GM12892 (cell line): ENCODE measurements around the gene CCDC40.

Source experiments
- POLR2A ChIP-seq: IDR thresholded peaks from 2 replicates; pipeline ENCODE4 v1.6.1; 2011; ENCODE audit warnings: low read depth, low read length, control low read depth
- POLR2AphosphoS5 ChIP-seq: IDR thresholded peaks from 2 replicates; pipeline ENCODE4 v1.6.1; 2011; ENCODE audit warnings: low read depth, low read length, control low read depth

DNA sequence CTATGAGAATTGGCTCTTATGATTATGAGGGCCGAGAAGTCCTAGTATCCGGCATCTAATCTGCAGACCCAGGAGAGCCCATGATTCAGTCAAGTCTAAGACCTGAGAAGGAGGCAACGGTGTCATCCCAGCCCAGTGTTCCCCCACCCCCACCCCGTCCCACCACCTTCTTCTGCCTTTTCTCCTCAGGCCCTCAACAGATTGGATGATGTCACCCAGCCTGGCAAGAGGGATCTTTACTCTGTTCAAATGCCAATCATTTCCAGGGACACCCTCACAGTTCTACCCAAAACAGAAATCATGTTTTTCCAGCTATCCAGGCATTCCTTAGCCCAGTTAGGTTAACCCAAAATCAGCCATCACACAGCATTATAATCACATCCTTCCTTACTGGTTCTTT lies 54.9 kb downstream of the CCDC40 start:
- TF ChIP-seq POLR2A (no peak), POLR2AphosphoS5 (no peak)
